Activated B cell treated with CpG ODN at 0.5 μM for 24 hours (primary cell): Measurements from ENCODE around the gene GADL1. TPM values are rescaled to one million over a fixed set of nuclear protein-coding genes. Genes with fewer than 3 reads are reported as not detected.

Experiments
- ATAC-seq: fragments of 200-7000 bp; cut with Tn5 transposase; one replicate; pipeline ENCODE4 v1.10.0; 2021; ENCODE audit warnings: low read depth, mild to moderate bottlenecking, moderate library complexity
- CTCF ChIA-PET: fragments of 350-600 bp; sonication (Branson Sonifier 250); formaldehyde crosslinking; loops from one replicate; lab custom pipeline; 2021; ENCODE audit warnings: antibody characterized with exemption; lab: Charles Lee
- POLR2A ChIA-PET: fragments of 350-600 bp; sonication (Branson Sonifier 250); formaldehyde crosslinking; loops from one replicate; lab custom pipeline; 2021; ENCODE audit warnings: antibody characterized with exemption; lab: Charles Lee
- DNase-seq: peaks from one replicate; pipeline ENCODE4 v3.0.0; 2022
- H3K27ac Mint-ChIP-seq: one replicate; pipeline ENCODE4 v1.8.0; 2020; ENCODE audit warnings: mixed read lengths
- H3K27me3 Mint-ChIP-seq: one replicate; pipeline ENCODE4 v1.8.0; 2021; ENCODE audit warnings: mixed read lengths
- H3K36me3 Mint-ChIP-seq: one replicate; pipeline ENCODE4 v1.8.0; 2021; ENCODE audit warnings: low read depth, mixed read lengths
- H3K4me1 Mint-ChIP-seq: one replicate; pipeline ENCODE4 v1.8.0; 2021; ENCODE audit warnings: mixed read lengths
- H3K4me3 Mint-ChIP-seq: one replicate; pipeline ENCODE4 v1.8.0; 2020; ENCODE audit warnings: mild to moderate bottlenecking, mixed read lengths
- H3K9me3 Mint-ChIP-seq: one replicate; pipeline ENCODE4 v1.8.0; 2020; ENCODE audit warnings: mixed read lengths
- CTCF ChIP-seq: fragments of 200-600 bp; IDR thresholded peaks from one replicate; pipeline ENCODE4 v1.8.0; 2022; ENCODE audit warnings: antibody characterized with exemption, mild to moderate bottlenecking
- intact Hi-C: fragments of 100-400 bp; cut with micrococcal nuclease; formaldehyde crosslinking; loops from one replicate; pipeline ENCODE4 v1.15.1; 2024
- total RNA-seq: library from RNA; stranded (reverse); gene quantifications from 2 replicates; pipeline ENCODE4 v1.2.3, GENCODE V29; 2022

GADL1 gene
- total RNA-seq, 1 donor from 2014 or later, result not detected

- Mint-ChIP-seq H3K36me3 (no peaks in the 10 kb centered on the region), H3K27ac (no peak overlapping the region), H3K4me1 (no peaks in the 10 kb centered on the region), H3K4me3 (no peak overlapping the region), H3K27me3 (peaks cover 1% of the 10 kb centered on the region), H3K9me3 (no peaks in the 10 kb centered on the region)
- ChIA-PET POLR2A (no interaction called here), CTCF (no interaction called here)
- ATAC-seq (no peak), DNase-seq (no peak)
- no peak for TF ChIP-seq CTCF
- intact Hi-C loops, result no loop called here
Observed at GRCh38 chr3:30855400-30856292, 38.8 kb downstream of the GADL1 start.

- no peak overlapping the region for H3K4me3 Mint-ChIP-seq
- no peaks in the 10 kb centered on the region for H3K36me3 Mint-ChIP-seq
- no peak for TF ChIP-seq CTCF
- DNase-seq, result no peak
- H3K27ac Mint-ChIP-seq, result no peak overlapping the region
- intact Hi-C loops, result no loop called here
- H3K4me1 Mint-ChIP-seq, result no peaks in the 10 kb centered on the region
- ATAC-seq, result no peak
- ChIA-PET POLR2A (no interaction called here), CTCF (no interaction called here)
- H3K9me3 Mint-ChIP-seq, result no peaks in the 10 kb centered on the region
- peaks cover 1% of the 10 kb centered on the region for H3K27me3 Mint-ChIP-seq
Observed at GRCh38 chr3:30852833-30853232, 41.6 kb downstream of the GADL1 start.

GRCh38 chr3:30848087-30848779, 46.2 kb downstream of the GADL1 start:
- intact Hi-C loops, result no loop called here
- Mint-ChIP-seq H3K4me1 (no peaks in the 10 kb centered on the region), H3K36me3 (no peaks in the 10 kb centered on the region), H3K27ac (no peak overlapping the region), H3K27me3 (no peaks in the 10 kb centered on the region), H3K9me3 (no peaks in the 10 kb centered on the region), H3K4me3 (no peak overlapping the region)
- POLR2A ChIA-PET, result no interaction called here
- no peak for DNase-seq
- TF ChIP-seq CTCF, result no peak
- CTCF ChIA-PET, result no interaction called here
- no peak for ATAC-seq

- TF ChIP-seq CTCF, result no peak
- intact Hi-C loops, result no loop called here
Observed at GRCh38 chr3:30847592-30847991, 46.9 kb downstream of the GADL1 start.

GRCh38 chr3:30845606-30846005, 48.9 kb downstream of the GADL1 start:
- DNase-seq (no peak), ATAC-seq (no peak)
- no peak for TF ChIP-seq CTCF
- H3K36me3 Mint-ChIP-seq, result no peaks in the 10 kb centered on the region
- ChIA-PET POLR2A (no interaction called here), CTCF (no interaction called here)
- no peak overlapping the region for H3K27ac Mint-ChIP-seq
- no peaks in the 10 kb centered on the region for H3K4me1 Mint-ChIP-seq
- intact Hi-C loops, result no loop called here
- no peaks in the 10 kb centered on the region for H3K9me3 Mint-ChIP-seq
- no peak overlapping the region for H3K4me3 Mint-ChIP-seq
- no peaks in the 10 kb centered on the region for H3K27me3 Mint-ChIP-seq

More at GRCh38 chr3:30847592-30847991, 46.9 kb downstream of the GADL1 start:
- no peaks in the 10 kb centered on the region for H3K9me3 Mint-ChIP-seq
- H3K27ac Mint-ChIP-seq, result no peak overlapping the region
- ChIA-PET POLR2A (no interaction called here), CTCF (no interaction called here)
- no peaks in the 10 kb centered on the region for H3K27me3 Mint-ChIP-seq
- ATAC-seq, result no peak
- H3K4me3 Mint-ChIP-seq, result no peak overlapping the region
- H3K4me1 Mint-ChIP-seq, result no peaks in the 10 kb centered on the region
- no peaks in the 10 kb centered on the region for H3K36me3 Mint-ChIP-seq
- DNase-seq, result no peak
